ENCODE data around the gene ZC3H12A. TPM values are rescaled to one million over a fixed set of nuclear protein-coding genes. Genes with fewer than 3 reads are reported as not detected.
A peak's percentile ranks its signal among the peaks of the same experiment; 100 is the strongest.

The ZC3H12A gene
- total and polyA plus RNA-seq, 8 donors: 8.4 to 89.3 (median 29.0) TPM

GRCh38 chr1:37480125-37480466 is 5.7 kb downstream of the ZC3H12A start:
- H3K9me3 ChIP-seq: no peaks in the 10 kb centered on the region
- no peak for DNase-seq
- intact Hi-C loops (cut with DNase I; ENCODE audit: low total_unique reads): no loop called here
- H3K27ac ChIP-seq: peak overlapping the region; percentile 93 to 99 (median 97)
- 40 to 56% (median 44%) methylated on average over 4 to 5 of the region's 5 CpGs for WGBS, 5 donors
- H3K4me1 ChIP-seq: peaks cover 76 to 99% (median 87%) of the 10 kb centered on the region in 4 donors
- H3K4me3 ChIP-seq: peak overlapping the region; percentile 36 to 93 (median 72)
- H3K27me3 ChIP-seq: no peaks in the 10 kb centered on the region
- H3K36me3 ChIP-seq: peaks cover 54 to 74% (median 64%) of the 10 kb centered on the region in 4 donors
- TF ChIP-seq CTCF (IDR thresholded peaks at IDR 0.05) (peak in 1 of 7 experiments; percentile 10), POLR2AphosphoS5 (IDR thresholded peaks at IDR 0.05) (no peak), POLR2A (IDR thresholded peaks at IDR 0.05) (no peak), EP300 (IDR thresholded peaks at IDR 0.05) (no peak)

- TF ChIP-seq POLR2AphosphoS5 (IDR thresholded peaks at IDR 0.05) (no peak), POLR2A (IDR thresholded peaks at IDR 0.05) (no peak), EP300 (IDR thresholded peaks at IDR 0.05) (no peak), CTCF (IDR thresholded peaks at IDR 0.05) (no peak)
- Histone ChIP-seq H3K4me3 (peak overlapping the region in 2 of 4 donors; percentile 58 to 85), H3K27me3 (no peaks in the 10 kb centered on the region), H3K9me3 (no peaks in the 10 kb centered on the region), H3K36me3 (peaks cover 54 to 71% (median 63%) of the 10 kb centered on the region in 4 donors), H3K4me1 (peaks cover 76 to 100% (median 88%) of the 10 kb centered on the region in 4 donors), H3K27ac (peak overlapping the region; percentile 93 to 99 (median 97))
- intact Hi-C loops (cut with DNase I; ENCODE audit: low total_unique reads): no loop called here
- no peak for DNase-seq
- WGBS, 5 donors: 75 to 84% (median 78%) methylated on average over 5 to 10 of the region's 10 CpGs
Measured at GRCh38 chr1:37480581-37481288, 6.4 kb downstream of the ZC3H12A start.

- peak in 2 of 3 donors; percentile 4 to 54 for TF ChIP-seq POLR2AphosphoS5 (IDR thresholded peaks at IDR 0.05)
- no peak for TF ChIP-seq CTCF (IDR thresholded peaks at IDR 0.05)
- Histone ChIP-seq H3K36me3 (peaks cover 54 to 66% (median 60%) of the 10 kb centered on the region in 4 donors), H3K27me3 (no peaks in the 10 kb centered on the region), H3K4me1 (peaks cover 76 to 100% (median 88%) of the 10 kb centered on the region in 4 donors), H3K9me3 (no peaks in the 10 kb centered on the region), H3K4me3 (peak overlapping the region in 1 of 4 donors; percentile 85), H3K27ac (peak overlapping the region in 4 of 5 donors; percentile 97 to 99 (median 98))
- DNase-seq: peak in 1 of 2 donors; percentile 39
- intact Hi-C loops (cut with DNase I; ENCODE audit: low total_unique reads): no loop called here
- WGBS, 5 donors: 80 to 89% (median 82%) methylated on average over 21 to 26 of the region's 26 CpGs
Measured at GRCh38 chr1:37481289-37482003, 7.1 kb downstream of the ZC3H12A start.

GRCh38 chr1:37482004-37482785 is 7.8 kb downstream of the ZC3H12A start:
- intact Hi-C loops (cut with DNase I; ENCODE audit: low total_unique reads): no loop called here
- WGBS, 5 donors: 83 to 89% (median 88%) methylated on average over 18 of the region's 18 CpGs
- Histone ChIP-seq H3K9me3 (no peaks in the 10 kb centered on the region), H3K4me1 (peaks cover 76 to 100% (median 89%) of the 10 kb centered on the region in 4 donors), H3K27me3 (no peaks in the 10 kb centered on the region), H3K4me3 (peak overlapping the region in 1 of 4 donors; percentile 85), H3K27ac (peak overlapping the region in 4 of 5 donors; percentile 81 to 99 (median 97)), H3K36me3 (peaks cover 54 to 66% (median 60%) of the 10 kb centered on the region in 4 donors)
- no peak for DNase-seq
- TF ChIP-seq POLR2AphosphoS5 (IDR thresholded peaks at IDR 0.05): no peak
- TF ChIP-seq POLR2A (IDR thresholded peaks at IDR 0.05): no peak
- TF ChIP-seq CTCF (IDR thresholded peaks at IDR 0.05): no peak
- no peak for TF ChIP-seq EP300 (IDR thresholded peaks at IDR 0.05)
